WTC11 (cell line): ENCODE results near the gene CARM1.

Experiments
- ARID4B ChIP-seq: sonication (generic); formaldehyde crosslinking; IDR thresholded peaks from 2 replicates; pipeline ENCODE4 v1.8.0; 2023; ENCODE audit warnings: missing genetic modification reagents, mild to moderate bottlenecking, borderline replicate concordance
- ATF6 ChIP-seq: sonication (generic); formaldehyde crosslinking; IDR thresholded peaks from 2 replicates; pipeline ENCODE4 v1.8.1; 2023; ENCODE audit warnings: mild to moderate bottlenecking, missing genetic modification reagents
- CREM ChIP-seq: sonication (generic); formaldehyde crosslinking; IDR thresholded peaks from 2 replicates; pipeline ENCODE4 v1.8.1; 2022; ENCODE audit warnings: mild to moderate bottlenecking, missing genetic modification reagents, moderate library complexity
- RELA ChIP-seq: sonication (generic); formaldehyde crosslinking; IDR thresholded peaks from 2 replicates; pipeline ENCODE4 v1.8.1; 2022; ENCODE audit warnings: missing genetic modification reagents, mild to moderate bottlenecking, borderline replicate concordance
- SMAD4 ChIP-seq: sonication (generic); formaldehyde crosslinking; IDR thresholded peaks from 2 replicates; pipeline ENCODE4 v1.8.0; 2022; ENCODE audit warnings: mild to moderate bottlenecking, missing genetic modification reagents
- ZMAT4 ChIP-seq: fragments of 250-450 bp; sonication (Bioruptor Pico); IDR thresholded peaks from 2 replicates; pipeline ENCODE4 v1.9.0; 2021; ENCODE audit warnings: mild to moderate bottlenecking
- ZNF281 ChIP-seq: sonication (generic); formaldehyde crosslinking; IDR thresholded peaks from 2 replicates; pipeline ENCODE4 v1.8.0; 2023; ENCODE audit warnings: mild to moderate bottlenecking, missing genetic modification reagents
- ZNF512 ChIP-seq: sonication (generic); formaldehyde crosslinking; IDR thresholded peaks from 2 replicates; pipeline ENCODE4 v1.8.1; 2022; ENCODE audit warnings: missing genetic modification reagents, borderline replicate concordance
- TF ChIP-seq, protein P1 (sequence below): sonication (generic); formaldehyde crosslinking; IDR thresholded peaks from 2 replicates; pipeline ENCODE4 v1.8.1; 2023; ENCODE audit warnings: mild to moderate bottlenecking, missing genetic modification reagents
- TF ChIP-seq, protein P2 (sequence below): fragments of 200-600 bp; IDR thresholded peaks from 2 replicates; pipeline ENCODE4 v1.8.0; 2022; ENCODE audit warnings: antibody characterized with exemption
- TF ChIP-seq, protein P3 (sequence below): sonication (generic); formaldehyde crosslinking; IDR thresholded peaks from 2 replicates; pipeline ENCODE4 v1.8.1; 2022; ENCODE audit warnings: low read depth, mild to moderate bottlenecking, moderate library complexity, missing genetic modification reagents, borderline replicate concordance
- TF ChIP-seq, protein P4 (sequence below): sonication (generic); formaldehyde crosslinking; IDR thresholded peaks from 2 replicates; pipeline ENCODE4 v1.8.0; 2023; ENCODE audit warnings: missing genetic modification reagents
- TF ChIP-seq, protein P5 (sequence below): sonication (generic); formaldehyde crosslinking; IDR thresholded peaks from 2 replicates; pipeline ENCODE4 v1.8.1; 2023; ENCODE audit warnings: mild to moderate bottlenecking, missing genetic modification reagents, moderate library complexity

DNA sequence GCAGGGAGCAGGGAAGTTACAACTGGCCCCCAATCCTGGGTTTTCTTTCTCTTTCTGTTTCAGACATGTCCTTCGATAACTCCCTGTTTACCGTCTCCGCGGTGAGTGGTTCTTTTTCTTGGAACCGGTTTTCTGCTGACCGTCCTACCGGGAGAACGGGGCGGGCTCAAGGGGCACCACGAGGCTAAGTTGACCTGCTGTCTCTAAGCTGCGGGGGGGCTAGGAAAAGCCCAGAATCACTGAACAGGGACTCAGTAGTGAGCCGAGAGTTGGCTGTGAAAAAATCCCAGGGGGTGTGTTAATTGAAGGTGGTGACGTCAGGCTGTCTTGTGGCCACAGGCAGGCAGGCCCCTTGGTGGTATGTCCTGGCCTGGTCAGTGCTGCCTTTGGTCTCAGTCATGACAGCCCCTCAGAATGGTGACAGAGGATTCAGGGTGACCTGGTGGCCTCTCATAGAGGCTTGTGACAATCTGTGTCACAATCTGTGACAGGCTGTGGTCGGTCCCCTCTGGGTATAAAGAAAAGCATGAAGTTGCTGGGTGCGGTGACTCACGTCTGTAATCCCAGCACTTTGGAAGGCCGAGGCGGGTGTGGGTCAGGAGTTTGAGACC is 8.1 kb upstream of the CARM1 start:
- TF ChIP-seq ZMAT4 (CRISPR knock-in tag) = no peak
- no peak for TF ChIP-seq ZNF512 (CRISPR knock-in tag)
- no peak for TF ChIP-seq SMAD4 (CRISPR knock-in tag)
- TF ChIP-seq, protein P1, sequence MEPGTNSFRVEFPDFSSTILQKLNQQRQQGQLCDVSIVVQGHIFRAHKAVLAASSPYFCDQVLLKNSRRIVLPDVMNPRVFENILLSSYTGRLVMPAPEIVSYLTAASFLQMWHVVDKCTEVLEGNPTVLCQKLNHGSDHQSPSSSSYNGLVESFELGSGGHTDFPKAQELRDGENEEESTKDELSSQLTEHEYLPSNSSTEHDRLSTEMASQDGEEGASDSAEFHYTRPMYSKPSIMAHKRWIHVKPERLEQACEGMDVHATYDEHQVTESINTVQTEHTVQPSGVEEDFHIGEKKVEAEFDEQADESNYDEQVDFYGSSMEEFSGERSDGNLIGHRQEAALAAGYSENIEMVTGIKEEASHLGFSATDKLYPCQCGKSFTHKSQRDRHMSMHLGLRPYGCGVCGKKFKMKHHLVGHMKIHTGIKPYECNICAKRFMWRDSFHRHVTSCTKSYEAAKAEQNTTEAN (CRISPR knock-in tag) = no peak
- no peak for TF ChIP-seq ZNF281 (CRISPR knock-in tag)
- TF ChIP-seq, protein P2, sequence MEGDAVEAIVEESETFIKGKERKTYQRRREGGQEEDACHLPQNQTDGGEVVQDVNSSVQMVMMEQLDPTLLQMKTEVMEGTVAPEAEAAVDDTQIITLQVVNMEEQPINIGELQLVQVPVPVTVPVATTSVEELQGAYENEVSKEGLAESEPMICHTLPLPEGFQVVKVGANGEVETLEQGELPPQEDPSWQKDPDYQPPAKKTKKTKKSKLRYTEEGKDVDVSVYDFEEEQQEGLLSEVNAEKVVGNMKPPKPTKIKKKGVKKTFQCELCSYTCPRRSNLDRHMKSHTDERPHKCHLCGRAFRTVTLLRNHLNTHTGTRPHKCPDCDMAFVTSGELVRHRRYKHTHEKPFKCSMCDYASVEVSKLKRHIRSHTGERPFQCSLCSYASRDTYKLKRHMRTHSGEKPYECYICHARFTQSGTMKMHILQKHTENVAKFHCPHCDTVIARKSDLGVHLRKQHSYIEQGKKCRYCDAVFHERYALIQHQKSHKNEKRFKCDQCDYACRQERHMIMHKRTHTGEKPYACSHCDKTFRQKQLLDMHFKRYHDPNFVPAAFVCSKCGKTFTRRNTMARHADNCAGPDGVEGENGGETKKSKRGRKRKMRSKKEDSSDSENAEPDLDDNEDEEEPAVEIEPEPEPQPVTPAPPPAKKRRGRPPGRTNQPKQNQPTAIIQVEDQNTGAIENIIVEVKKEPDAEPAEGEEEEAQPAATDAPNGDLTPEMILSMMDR = no peak
- TF ChIP-seq, protein P3, sequence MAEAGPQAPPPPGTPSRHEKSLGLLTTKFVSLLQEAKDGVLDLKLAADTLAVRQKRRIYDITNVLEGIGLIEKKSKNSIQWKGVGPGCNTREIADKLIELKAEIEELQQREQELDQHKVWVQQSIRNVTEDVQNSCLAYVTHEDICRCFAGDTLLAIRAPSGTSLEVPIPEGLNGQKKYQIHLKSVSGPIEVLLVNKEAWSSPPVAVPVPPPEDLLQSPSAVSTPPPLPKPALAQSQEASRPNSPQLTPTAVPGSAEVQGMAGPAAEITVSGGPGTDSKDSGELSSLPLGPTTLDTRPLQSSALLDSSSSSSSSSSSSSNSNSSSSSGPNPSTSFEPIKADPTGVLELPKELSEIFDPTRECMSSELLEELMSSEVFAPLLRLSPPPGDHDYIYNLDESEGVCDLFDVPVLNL = no peak
- TF ChIP-seq ARID4B = no peak
- TF ChIP-seq, protein P4, sequence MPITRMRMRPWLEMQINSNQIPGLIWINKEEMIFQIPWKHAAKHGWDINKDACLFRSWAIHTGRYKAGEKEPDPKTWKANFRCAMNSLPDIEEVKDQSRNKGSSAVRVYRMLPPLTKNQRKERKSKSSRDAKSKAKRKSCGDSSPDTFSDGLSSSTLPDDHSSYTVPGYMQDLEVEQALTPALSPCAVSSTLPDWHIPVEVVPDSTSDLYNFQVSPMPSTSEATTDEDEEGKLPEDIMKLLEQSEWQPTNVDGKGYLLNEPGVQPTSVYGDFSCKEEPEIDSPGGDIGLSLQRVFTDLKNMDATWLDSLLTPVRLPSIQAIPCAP (CRISPR knock-in tag) = no peak
- TF ChIP-seq, protein P5, sequence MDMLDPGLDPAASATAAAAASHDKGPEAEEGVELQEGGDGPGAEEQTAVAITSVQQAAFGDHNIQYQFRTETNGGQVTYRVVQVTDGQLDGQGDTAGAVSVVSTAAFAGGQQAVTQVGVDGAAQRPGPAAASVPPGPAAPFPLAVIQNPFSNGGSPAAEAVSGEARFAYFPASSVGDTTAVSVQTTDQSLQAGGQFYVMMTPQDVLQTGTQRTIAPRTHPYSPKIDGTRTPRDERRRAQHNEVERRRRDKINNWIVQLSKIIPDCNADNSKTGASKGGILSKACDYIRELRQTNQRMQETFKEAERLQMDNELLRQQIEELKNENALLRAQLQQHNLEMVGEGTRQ = no peak
- no peak for TF ChIP-seq RELA
- no peak for TF ChIP-seq ATF6 (CRISPR knock-in tag)
- no peak for TF ChIP-seq CREM (CRISPR knock-in tag)
